ENCODE data around the gene CALU.
A peak's percentile ranks its signal among the peaks of the same experiment; 100 is the strongest.

Gene CALU

DNA sequence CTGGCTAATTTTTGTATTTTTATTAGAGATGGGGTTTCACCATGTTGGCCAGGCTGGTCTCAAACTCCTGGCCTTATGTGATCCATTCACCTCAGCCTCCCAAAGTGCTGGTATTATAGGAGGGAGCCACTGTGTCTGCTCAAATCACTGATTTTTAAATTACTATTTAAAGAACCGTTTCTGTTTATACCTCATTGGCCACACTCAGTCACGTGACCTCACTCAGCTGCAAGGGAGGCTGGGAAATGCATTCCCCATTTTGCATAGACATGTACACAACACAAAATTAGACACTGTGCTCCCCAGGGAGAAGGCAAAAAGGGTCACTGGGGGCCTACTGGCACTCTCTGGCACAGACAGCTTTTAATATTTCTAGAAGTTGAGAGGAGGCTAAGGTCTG lies 13.6 kb upstream of the CALU start:
- no peak for DNase-seq (ENCODE audit: low spot score)

DNA sequence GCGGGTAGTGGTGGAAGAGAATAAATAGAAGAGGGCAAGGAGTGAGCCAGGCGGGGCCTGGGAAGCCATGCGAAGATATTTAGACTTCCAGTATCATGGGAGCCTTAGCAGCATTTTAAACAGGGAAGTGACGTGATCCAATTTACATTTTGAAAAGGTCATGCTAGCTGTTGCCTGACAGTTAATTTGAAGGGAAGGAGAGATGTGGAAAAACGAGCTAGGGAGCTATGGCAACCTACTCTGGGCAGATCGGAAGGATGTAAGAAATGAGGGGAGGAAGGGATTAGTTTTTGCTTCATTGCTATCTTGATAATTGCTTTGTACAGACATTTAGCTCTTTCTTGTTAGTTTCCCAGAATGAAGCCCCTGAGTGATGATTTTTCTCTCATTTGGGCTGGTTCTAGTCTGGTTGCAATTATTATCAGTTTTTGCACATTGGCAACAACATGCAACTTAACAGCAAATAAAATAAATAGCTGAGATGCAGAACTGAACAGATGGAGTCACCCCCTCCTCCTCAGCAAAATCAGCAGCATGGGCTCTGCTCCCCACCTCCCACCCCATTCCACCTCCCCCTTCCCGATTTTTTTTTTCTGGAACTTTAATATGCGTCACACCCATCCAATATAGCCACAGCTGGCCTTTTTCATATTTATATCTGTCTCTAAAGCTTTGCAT lies 13.0 kb upstream of the CALU start:
- DNase-seq (ENCODE audit: low spot score) = no peak

DNA sequence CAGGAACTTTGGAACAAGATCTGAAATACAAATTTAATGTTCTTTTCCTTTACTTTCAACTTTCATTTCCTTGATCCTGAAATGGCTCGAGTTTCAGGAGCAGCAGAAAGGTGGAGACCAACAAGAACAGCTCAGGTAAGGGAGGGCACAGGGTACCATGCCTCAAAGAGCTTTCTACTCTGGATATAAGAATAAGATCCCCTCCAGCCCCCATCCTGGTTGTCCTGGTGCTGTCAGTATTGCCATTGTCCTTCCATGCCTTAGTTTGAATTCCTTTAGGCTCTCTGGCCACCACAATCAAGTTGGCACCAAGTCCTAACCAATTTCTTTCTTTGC lies 12.5 kb upstream of the CALU start:
- DNase-seq (ENCODE audit: low spot score) = no peak

DNA sequence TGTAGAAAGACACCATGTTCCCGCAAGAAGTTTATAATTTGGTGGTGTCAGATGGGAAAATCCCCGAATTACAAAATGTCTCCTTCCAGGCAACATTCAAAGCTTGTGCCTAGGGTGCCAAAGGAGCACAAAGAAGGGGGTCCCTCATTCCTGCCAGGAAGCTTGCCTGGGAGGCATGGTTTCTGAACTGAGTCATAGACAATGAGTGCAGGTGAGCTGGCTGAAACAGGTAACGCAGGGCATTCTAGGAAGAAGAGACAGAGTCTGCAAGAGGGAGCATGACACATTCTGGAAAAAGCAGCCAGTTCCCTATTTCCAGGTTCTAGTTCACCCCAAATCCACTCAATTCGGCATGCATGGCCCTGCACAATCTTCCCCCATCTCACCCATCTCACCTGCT lies 11.9 kb upstream of the CALU start:
- DNase-seq (ENCODE audit: low spot score) = no peak

GRCh38 chr7:128728598-128728997 lies 10.6 kb upstream of the CALU start:
- no peak for DNase-seq (ENCODE audit: low spot score)

GRCh38 chr7:128729494-128729893 lies 9.7 kb upstream of the CALU start:
- no peak for DNase-seq (ENCODE audit: low spot score)

DNA sequence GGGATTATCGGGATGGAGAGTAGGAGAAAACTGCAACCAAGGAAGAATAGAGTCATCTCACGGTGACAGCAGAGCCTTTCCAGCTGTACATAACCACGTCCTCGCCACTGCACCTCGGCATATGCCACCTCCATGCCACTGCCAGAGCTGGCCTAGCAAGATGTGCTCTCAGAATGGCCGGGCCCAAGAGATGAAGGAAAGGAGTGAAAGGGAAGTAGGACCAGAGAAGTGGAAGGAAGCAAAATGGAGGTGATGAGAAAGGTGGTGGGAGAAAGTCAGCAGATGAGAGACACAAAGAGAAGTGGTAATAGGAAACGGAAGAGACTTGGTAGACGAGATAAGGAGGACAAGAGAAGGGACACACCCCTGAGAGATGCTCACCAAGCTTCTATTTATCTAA lies 8.0 kb upstream of the CALU start:
- no peak for DNase-seq (ENCODE audit: low spot score)

- no peak for DNase-seq (ENCODE audit: low spot score)
Measured at GRCh38 chr7:128732521-128733277, 6.5 kb upstream of the CALU start.

GRCh38 chr7:128733278-128733645 lies 5.9 kb upstream of the CALU start:
- no peak for DNase-seq (ENCODE audit: low spot score)

- DNase-seq (ENCODE audit: low spot score) = no peak
Measured at GRCh38 chr7:128734890-128735289, 4.3 kb upstream of the CALU start.

- no peak for DNase-seq (ENCODE audit: low spot score)
Measured at GRCh38 chr7:128735436-128735835, 3.7 kb upstream of the CALU start.

DNA sequence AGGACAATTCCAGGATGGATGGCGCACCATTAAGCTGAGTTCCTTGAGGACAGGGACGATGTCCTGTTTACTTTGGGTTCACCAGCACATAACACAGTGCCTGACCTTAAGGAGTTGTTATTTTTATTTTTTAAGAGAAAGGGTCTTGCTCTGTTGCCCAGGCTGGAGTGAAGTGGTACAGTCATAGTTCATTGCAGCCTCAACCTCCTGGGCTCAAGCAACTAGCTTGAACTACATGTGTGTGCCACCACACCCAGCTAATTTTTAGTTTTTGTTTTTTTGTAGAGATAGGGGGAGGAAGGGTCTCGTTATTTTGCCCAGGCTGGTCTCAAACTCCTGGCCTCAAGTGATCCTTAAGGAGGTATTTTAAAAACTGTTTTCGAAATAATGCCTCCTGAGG lies 1.7 kb upstream of the CALU start:
- no peak for DNase-seq (ENCODE audit: low spot score)

DNA sequence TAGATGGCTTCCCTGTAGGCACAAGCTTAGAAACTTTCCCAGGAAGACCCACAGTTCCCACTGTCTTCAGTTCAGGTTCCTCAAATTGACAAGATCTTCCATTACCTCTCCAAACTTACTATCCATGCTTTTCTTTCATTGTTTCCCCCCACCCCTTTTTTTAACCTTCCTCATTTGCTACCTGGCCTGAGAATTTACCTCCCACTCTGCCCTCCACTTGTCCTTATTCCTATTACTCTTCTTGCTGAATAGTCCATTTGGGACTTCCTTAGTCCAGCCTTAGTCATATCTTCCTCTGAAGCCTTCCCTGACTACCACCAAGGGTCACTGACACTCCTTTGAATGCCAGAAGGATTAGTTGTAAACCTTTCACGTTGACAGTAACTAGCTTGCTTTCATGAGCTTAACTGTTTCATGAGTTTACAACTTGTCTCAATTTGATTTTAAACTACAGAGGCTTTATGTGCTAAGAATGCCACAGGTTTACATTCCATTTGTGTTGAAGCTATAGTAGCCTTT lies 1.2 kb upstream of the CALU start:
- peak; percentile 75 for DNase-seq (ENCODE audit: low spot score)

- peak; percentile 24 for DNase-seq (ENCODE audit: low spot score)
Measured at GRCh38 chr7:128738570-128739047, 550 bp upstream of the CALU start.

DNA sequence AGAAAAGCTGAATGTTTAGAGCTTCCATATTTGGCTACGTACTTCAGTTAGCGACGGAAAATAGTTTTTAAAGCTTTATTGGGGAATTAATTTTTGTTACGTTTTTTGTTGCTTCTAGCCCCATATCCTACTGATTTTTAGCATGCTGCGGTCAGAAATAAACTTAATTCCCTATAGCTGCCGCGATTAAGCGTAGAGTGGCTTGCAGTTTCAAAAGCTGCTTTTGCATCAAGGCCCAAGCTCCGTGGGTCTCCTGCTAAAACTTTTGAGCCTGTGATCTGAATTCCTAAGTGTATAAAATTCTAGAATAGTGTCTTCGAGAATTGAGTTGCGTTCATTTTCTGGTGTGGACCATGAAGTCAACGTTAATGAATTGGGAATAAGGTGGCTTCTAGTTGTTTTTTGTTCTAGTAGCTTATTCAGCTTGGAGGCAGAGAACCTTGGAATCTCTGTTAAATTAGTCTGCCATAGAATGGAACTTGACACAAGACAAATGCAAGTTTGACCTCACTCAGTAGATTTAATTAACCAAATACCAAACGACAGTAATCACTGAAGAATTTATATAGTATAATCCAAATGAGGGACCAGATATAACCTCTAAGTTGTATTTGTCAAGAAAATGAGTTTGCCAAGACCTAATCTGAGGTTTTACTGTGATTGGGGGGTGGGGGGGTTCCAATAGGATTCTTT lies 977 bp downstream of the CALU start:
- no peak for DNase-seq (ENCODE audit: low spot score)

DNA sequence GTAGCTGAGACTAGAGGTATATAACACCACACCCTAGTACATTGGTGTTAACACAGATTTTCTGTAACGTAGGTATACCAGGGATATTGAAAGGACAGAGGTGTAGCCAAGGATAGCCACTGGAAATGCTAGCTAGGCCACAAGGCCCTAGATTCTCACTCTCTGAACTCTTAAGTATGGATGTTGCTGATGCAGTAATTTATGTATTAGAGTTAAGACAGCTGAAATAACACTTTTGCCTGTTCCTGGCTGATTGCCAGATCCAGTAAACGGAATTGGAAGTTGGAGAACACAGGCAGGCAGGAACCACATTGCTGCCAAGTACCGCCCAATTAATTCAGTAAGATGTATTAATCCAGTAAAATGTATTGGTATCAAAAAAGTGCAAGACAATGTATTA lies 1.8 kb downstream of the CALU start:
- no peak for DNase-seq (ENCODE audit: low spot score)

DNA sequence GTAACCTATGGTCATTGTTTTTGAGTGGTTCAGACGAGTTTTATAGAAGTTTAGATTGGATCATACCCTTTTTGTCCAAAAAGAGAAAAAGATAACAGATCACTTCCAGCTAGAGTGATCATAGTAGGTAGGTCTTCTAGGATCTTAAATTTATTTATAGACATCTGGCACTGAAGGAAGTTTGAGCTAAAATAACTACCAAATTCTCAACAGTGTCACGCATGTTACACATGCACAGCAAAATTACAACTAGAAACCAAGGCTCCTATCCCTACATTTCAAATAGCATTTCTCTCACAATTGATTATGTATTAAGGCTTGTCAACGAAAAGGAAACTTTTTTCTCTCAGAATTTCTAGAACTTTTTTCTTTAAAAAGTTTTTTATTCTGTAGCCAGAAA lies 2.3 kb downstream of the CALU start:
- DNase-seq (ENCODE audit: low spot score) = no peak

- peak; percentile 43 for DNase-seq (ENCODE audit: low spot score)
Measured at GRCh38 chr7:128742206-128742605, 3.0 kb downstream of the CALU start.

DNA sequence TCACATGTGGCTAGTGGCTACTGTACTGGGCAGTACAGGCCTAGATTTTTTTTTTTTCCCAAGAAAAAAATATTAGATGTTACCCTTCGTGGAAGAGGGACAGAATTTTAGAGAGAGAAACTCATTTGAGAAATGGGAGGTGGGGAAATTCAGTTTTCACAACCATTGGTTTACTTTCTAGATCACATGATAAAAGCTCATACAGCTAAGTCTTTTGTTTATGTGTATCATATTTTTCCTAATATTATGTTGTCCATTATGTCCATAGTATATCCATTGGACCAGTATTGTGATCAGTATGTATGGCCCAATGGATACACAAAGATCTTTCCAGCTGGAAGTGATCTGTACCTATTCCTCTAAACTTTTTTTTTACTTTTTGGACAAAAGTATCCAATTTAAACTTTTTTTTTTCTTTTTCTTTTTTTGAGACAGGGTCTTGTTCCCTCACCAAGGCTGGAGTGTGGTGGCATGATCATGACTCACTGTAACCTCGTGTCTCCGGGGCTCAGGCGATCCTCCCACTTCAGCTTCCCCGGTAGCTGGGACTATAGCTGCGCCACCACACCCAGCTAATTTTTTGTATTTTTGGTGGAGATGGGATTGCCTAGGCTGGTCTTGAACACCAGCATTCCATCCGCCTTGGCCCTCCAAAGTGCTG lies 4.1 kb downstream of the CALU start:
- no peak for DNase-seq (ENCODE audit: low spot score)

DNA sequence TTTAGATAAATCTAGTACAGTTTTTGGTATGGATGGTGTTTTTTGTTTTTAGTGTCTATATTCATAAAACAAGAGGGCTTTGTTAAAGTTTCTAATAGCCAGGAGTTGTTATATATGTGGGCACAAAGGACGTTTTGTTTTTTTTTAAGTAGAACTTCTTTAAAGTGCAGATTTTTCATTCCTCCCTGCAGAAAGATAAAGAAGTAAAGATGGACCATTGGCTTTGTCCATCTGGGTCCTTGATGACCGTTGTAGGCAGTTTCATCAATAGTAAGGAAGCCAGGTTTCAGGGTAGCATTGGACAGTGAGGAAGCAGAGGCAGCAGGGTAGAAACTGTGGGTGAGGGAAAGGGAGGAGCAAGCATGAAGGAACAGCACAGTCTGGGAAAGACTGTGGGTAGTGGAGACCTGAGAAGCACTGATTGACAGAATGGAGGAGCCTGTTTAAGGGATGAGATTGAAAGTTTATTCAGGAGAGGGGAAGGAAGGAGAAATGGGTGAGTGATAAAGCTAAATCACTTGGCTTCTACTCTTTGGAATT lies 5.3 kb downstream of the CALU start:
- DNase-seq (ENCODE audit: low spot score) = no peak

- DNase-seq (ENCODE audit: low spot score) = no peak
Measured at GRCh38 chr7:128745706-128746105, 6.5 kb downstream of the CALU start.

DNA sequence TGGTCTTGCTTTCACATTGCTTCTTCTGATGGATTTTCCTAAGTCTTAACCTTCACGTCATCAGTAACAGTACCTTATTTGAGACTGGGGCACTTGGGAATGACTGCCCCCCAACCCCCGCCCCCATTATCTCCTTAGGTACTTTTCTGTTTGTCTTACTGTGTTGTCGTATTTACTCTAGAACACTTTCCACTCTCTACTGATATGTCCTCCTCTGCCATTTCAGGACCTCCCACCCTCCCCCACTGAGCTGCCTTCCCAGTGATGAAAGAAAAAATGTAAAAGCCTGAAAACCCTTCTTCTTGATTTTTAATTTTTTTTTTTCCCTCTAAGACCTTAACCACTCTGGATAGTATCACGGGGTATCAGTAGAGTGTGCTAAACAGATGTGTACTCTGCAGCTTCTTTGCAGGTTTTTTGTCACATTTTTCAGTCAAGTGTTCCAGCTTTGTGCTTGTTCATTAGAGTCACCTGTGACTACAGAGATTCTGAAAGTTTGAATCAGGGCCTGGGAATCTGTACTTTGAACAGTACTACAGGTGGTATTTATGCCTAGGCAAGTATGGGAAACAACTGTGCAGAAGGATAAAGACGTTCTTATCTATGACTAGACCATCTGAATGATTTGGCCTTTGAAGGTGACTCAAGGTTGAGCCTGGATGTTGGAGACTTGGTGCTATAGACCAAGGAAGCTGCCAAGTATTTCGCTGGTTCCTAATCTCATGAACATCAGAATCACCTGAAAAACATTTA lies 8.3 kb downstream of the CALU start:
- DNase-seq (ENCODE audit: low spot score) = no peak

All from hepatic stellate cell (primary cell).